Keratinocyte (primary cell): ENCODE measurements around the gene HELQ.
"Not testable (repeated sequence)": the region's sequence is repeated elsewhere in the genome, so short reads cannot be mapped to it uniquely, and the experiment has no call there.

Experiments used
- EZH2 ChIP-seq: IDR thresholded peaks from one replicate; pipeline ENCODE4 v1.6.1; 2012; ENCODE audit warnings: inconsistent platforms, mild to moderate bottlenecking, low read length, moderate library complexity
- TF ChIP-seq, protein P1 (sequence below), 3 experiments: IDR thresholded peaks in 1 of 3; conservative IDR thresholded peaks in 1 of 3; optimal IDR thresholded peaks in 1 of 3; 2 replicates in 2 of 3; 3 replicates in 1 of 3; pipeline versions ENCODE3 to v1.5.1; 2011; ENCODE audit warnings: low read length in 3 of 3, mild to moderate bottlenecking in 3 of 3, moderate library complexity in 2 of 3, control low read depth in 1 of 3, inconsistent platforms in 1 of 3; ENCODE audit not compliant: insufficient read depth in 2 of 3; ENCODE audit errors: extremely low read depth in 1 of 3

DNA sequence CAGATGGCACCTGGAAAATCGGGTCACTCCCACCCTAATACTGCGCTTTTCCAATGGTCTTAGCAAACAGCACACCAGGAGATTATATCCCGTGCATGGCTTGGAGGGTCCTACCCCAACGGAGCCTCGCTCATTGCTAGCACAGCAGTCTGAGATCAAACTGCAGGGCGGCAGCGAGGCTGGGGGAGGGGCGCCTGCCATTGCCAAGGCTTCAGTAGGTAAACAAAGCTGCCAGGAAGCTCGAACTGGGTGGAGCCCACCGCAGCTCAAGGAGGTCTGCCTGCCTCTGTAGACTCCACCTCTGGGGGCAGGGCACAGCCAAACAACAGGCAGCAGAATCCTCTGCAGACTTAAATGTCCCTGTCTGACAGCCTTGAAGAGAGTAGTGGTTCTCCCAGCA, 57.5 kb downstream of the HELQ start:
- TF ChIP-seq, protein P1, sequence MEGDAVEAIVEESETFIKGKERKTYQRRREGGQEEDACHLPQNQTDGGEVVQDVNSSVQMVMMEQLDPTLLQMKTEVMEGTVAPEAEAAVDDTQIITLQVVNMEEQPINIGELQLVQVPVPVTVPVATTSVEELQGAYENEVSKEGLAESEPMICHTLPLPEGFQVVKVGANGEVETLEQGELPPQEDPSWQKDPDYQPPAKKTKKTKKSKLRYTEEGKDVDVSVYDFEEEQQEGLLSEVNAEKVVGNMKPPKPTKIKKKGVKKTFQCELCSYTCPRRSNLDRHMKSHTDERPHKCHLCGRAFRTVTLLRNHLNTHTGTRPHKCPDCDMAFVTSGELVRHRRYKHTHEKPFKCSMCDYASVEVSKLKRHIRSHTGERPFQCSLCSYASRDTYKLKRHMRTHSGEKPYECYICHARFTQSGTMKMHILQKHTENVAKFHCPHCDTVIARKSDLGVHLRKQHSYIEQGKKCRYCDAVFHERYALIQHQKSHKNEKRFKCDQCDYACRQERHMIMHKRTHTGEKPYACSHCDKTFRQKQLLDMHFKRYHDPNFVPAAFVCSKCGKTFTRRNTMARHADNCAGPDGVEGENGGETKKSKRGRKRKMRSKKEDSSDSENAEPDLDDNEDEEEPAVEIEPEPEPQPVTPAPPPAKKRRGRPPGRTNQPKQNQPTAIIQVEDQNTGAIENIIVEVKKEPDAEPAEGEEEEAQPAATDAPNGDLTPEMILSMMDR (optimal IDR thresholded peaks at IDR 0.05 in 1 of 3, IDR thresholded peaks at IDR 0.05 in 1 of 3, conservative IDR thresholded peaks at IDR 0.05 in 1 of 3; ENCODE audit: extremely low read depth in 1 of 3, insufficient read depth in 2 of 3, low read length in 3 of 3): not testable (repeated sequence)
- TF ChIP-seq EZH2: not testable (repeated sequence)
